HL-60 (cell line): ENCODE data around the gene ICOS.
"Not testable (repeated sequence)": the region's sequence is repeated elsewhere in the genome, so short reads cannot be mapped to it uniquely, and the experiment has no call there.

Source experiments
- DNase-seq, 2 experiments: peaks; one replicate each; pipeline ENCODE4 v3.0.0-alpha.2; 2010 to 2020; ENCODE audit warnings: low read depth in 1 of 2, low spot score in 1 of 2
- H3K27ac ChIP-seq: fragments of 250-450 bp; sonication (Bioruptor Pico); replicated peaks from 2 replicates; pipeline ENCODE4 v1.5.1; 2020; ENCODE audit warnings: mild to moderate bottlenecking, moderate library complexity
- H3K27me3 ChIP-seq: fragments of 250-450 bp; sonication (Bioruptor Pico); 2 replicates; pipeline ENCODE4 v1.5.1; 2021; ENCODE audit warnings: mild to moderate bottlenecking, moderate library complexity; ENCODE audit not compliant: insufficient read depth, poor library complexity, severe bottlenecking
- H3K4me3 ChIP-seq: replicated peaks from 2 replicates; pipeline ENCODE4 v1.5.1; 2011; ENCODE audit warnings: mild to moderate bottlenecking, control low read depth, low read length; ENCODE audit not compliant: insufficient read depth
- CTCF ChIP-seq: IDR thresholded peaks from one replicate; pipeline ENCODE4 v1.5.1; 2011; ENCODE audit warnings: low read length, control low read depth, inconsistent platforms; ENCODE audit not compliant: insufficient read depth
- GABPA ChIP-seq: IDR thresholded peaks from 2 replicates; pipeline ENCODE4 v1.6.1; 2012; ENCODE audit warnings: low read depth
- POLR2AphosphoS5 ChIP-seq: IDR thresholded peaks from 2 replicates; pipeline ENCODE4 v1.6.1; 2012; ENCODE audit warnings: low read depth
- REST ChIP-seq: IDR thresholded peaks from 2 replicates; pipeline ENCODE4 v1.6.1; 2012; ENCODE audit warnings: low read depth; ENCODE audit not compliant: insufficient replicate concordance
- SPI1 ChIP-seq: IDR thresholded peaks from 2 replicates; pipeline ENCODE4 v1.6.1; 2012; ENCODE audit warnings: low read depth, mild to moderate bottlenecking, borderline replicate concordance

Gene ICOS

DNA sequence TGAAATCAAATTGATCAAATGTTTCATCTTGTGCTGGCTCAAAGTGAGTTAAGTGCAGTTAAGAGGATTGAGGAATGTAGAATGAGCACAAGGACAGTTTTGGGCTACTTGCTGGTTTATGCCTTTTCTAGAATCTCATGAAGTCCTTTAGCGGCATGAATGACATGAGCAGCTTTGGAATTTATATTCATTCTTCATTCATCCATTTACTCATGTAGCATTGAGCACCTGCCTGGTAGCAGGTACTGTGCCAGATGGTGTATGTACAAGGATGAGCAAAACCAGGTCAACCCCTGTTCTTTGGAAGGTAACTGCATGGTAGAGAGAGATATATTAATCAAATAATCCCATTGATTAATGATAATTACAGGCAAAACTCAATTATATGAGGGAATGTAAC, 1.2 kb downstream of the ICOS start:
- no peak for DNase-seq
- H3K27ac ChIP-seq, result no peak overlapping the region
- TF ChIP-seq POLR2AphosphoS5 (no peak), GABPA (no peak), CTCF (no peak), SPI1 (no peak), REST (no peak)
- H3K27me3 ChIP-seq, result no peaks in the 10 kb centered on the region
- H3K4me3 ChIP-seq, result no peak overlapping the region

DNA sequence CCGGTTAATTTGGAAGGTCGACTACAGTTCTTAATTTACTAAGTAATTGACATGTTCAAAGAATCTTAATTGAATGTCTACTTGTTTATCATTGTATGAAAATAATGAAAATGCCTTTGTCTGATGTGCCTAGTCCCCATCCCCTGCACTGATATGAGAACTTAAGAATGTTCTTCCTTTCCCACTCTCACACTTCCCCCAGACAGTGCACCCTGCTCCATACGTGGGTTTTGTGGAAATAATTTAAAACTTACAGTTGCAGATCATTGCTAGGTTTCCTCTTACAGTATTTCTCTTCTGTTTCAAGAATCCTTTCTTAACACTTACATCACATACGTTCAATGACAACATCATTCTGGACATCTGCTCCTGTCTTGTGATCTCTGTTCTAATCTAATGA, 3.5 kb downstream of the ICOS start:
- TF ChIP-seq SPI1 (no peak), GABPA (no peak), REST (no peak), CTCF (no peak), POLR2AphosphoS5 (no peak)
- Histone ChIP-seq H3K4me3 (no peak overlapping the region), H3K27ac (no peak overlapping the region), H3K27me3 (no peaks in the 10 kb centered on the region)
- no peak for DNase-seq

GRCh38 chr2:203943493-203944382, 7.2 kb downstream of the ICOS start:
- H3K27ac ChIP-seq, H3K4me3 ChIP-seq, DNase-seq, H3K27me3 ChIP-seq: not testable (repeated sequence)

DNA sequence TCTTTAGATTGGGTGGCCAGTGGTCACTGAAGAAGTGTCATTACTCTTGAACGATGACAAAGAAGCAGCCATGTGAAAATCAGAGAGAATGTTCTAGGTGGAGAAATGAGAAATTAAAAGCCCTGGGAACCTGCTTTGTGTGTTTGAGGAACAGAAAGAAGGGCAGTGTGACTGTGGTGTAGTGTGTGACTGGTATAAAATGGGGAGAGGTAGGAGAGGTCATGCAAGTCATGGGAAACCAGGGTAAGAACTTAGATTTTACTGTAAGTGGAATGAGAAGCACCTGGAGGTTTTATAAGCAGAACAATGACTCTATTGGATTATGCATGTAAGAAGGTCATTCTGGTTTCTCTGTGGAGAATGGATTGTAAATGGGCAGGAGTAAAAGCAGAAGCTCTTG, 12.2 kb downstream of the ICOS start:
- Histone ChIP-seq H3K27ac (no peak overlapping the region), H3K4me3 (no peak overlapping the region), H3K27me3 (peaks cover 5% of the 10 kb centered on the region)
- no peak for DNase-seq
- no peak for TF ChIP-seq GABPA
- TF ChIP-seq POLR2AphosphoS5, result no peak
- TF ChIP-seq SPI1, result no peak
- no peak for TF ChIP-seq REST
- TF ChIP-seq CTCF, result no peak
